Adrenal gland (tissue), 12 donors: ENCODE measurements around the gene P2RY2. TPM values are rescaled to one million over a fixed set of nuclear protein-coding genes. Genes with fewer than 3 reads are reported as not detected.
"Not testable (repeated sequence)": the region's sequence is repeated elsewhere in the genome, so short reads cannot be mapped to it uniquely, and the experiment has no call there.

Experiments used
- DNase-seq, 7 donors: peaks; one replicate each; pipeline ENCODE4 v3.0.0-alpha.2; 2019 to 2020
- H3K27ac ChIP-seq, 5 donors: fragments of 200-600 bp; sonication (generic) in 4 of 5; 1 replicate in 3 of 5; 2 replicates in 2 of 5; pipeline versions ENCODE4 v1.5.1 to v1.8.0; 2016 to 2020; ENCODE audit warnings: mild to moderate bottlenecking in 1 of 5
- H3K27me3 ChIP-seq: fragments of 200-600 bp; 2 replicates; pipeline ENCODE4 v1.8.0; 2021
- H3K36me3 ChIP-seq, 2 donors: fragments of 200-600 bp; replicated peaks in 1 of 2; 1 replicate in 1 of 2; 2 replicates in 1 of 2; pipeline versions ENCODE4 v1.5.1 to v1.8.0; 2018 to 2022
- H3K4me1 ChIP-seq, 2 donors: fragments of 200-600 bp; replicated peaks in 1 of 2; 1 replicate in 1 of 2; 2 replicates in 1 of 2; pipeline versions ENCODE4 v1.5.1 to v1.8.0; 2018 to 2021
- H3K4me3 ChIP-seq, 4 donors: fragments of 200-600 bp; sonication (generic) in 3 of 4; one replicate each; pipeline ENCODE4 v1.5.1; 2016 to 2018
- H3K9me3 ChIP-seq, 3 donors: fragments of 200-600 bp; sonication (generic) in 1 of 3; replicated peaks in 1 of 3; 1 replicate in 2 of 3; 2 replicates in 1 of 3; pipeline versions ENCODE4 v1.5.1 to v1.8.0; 2016 to 2021
- CTCF ChIP-seq, 6 experiments: fragments of 450-650 bp in 4 of 6; fragments of 200-600 bp in 2 of 6; sonication (generic) in 1 of 6; IDR thresholded peaks; 1 replicate in 5 of 6; 2 replicates in 1 of 6; pipeline versions ENCODE4 v1.5.1 to v1.8.0; 2016 to 2021; ENCODE audit warnings: antibody characterized with exemption in 6 of 6, mild to moderate bottlenecking in 2 of 6, moderate library complexity in 1 of 6
- POLR2A ChIP-seq, 2 donors: fragments of 450-650 bp; IDR thresholded peaks; one replicate each; pipeline ENCODE4 v1.6.1; 2017; ENCODE audit warnings: antibody characterized with exemption in 2 of 2, mild to moderate bottlenecking in 2 of 2, moderate library complexity in 1 of 2
- WGBS, 4 donors: extraction: QIAGEN DNeasy Blood & Tissue Kit in 2 of 4; methylation state at CpG; one replicate each; pipeline versions ENCODE4 v1.1.5 to v1.1.7; 2013 to 2017; 5-methylcytosine and 5-hydroxymethylcytosine counted together
- intact Hi-C, 2 donors: fragments of 100-400 bp; cut with DNase I; formaldehyde crosslinking; loops; one replicate each; pipeline versions ENCODE4 v1.14.1 to v1.15.0; 2022 to 2023
- polyA plus RNA-seq, 3 donors: library from polyadenylated mRNA; stranded (reverse); fragments of 200-250 nt in 2 of 3; fragments of 350-450 nt in 1 of 3; fragmentation: Illumina TruSeq in 1 of 3; extraction: RNeasy Lipid Tissue Mini Kit (QIAGEN cat#74804) in 1 of 3; gene quantifications; one replicate each; pipeline ENCODE4 v1.2.3, GENCODE V29; 2013 to 2014
- total RNA-seq, 9 donors: library from RNA; depleted of rRNA in 4 of 9; stranded (reverse); fragments of >200 nt in 4 of 9; fragments of 120-200 nt in 1 of 9; fragmentation: NEBNext Ultra II Directional in 1 of 9; extraction: Animal tissue kit (Norgen Biotek cat#: 25700) in 1 of 9; gene quantifications; one replicate each; pipeline versions ENCODE4 v1.1.0 to v1.2.4, GENCODE V29; 2013 to 2023
- donor health status: healthy with polysubstance abuse.
- donor health status: Bipolar disorder and iron deficiency.
- donor health status: DM: yes; HTN: yes; CAD: no.
- donor health status: DM: no; HTN: no; CAD: no.
- donor health status: DM: no; HTN: no; CAD: no.
- donor health status: DM: yes; HTN: yes; CAD: no.

P2RY2 gene
- total and polyA plus RNA-seq, 12 donors, result 1.3 to 51.6 (median 7.6) TPM

GRCh38 chr11:73194593-73194992 is 23.5 kb upstream of the P2RY2 start:
- WGBS, 4 donors, result 85 to 91% (median 88%) methylated on average over 8 of the region's 8 CpGs
- no peaks in the 10 kb centered on the region for H3K9me3 ChIP-seq
- H3K27ac ChIP-seq, result no peak overlapping the region
- intact Hi-C loops, result loop anchor here in 1 of 2 donors (5.0 kb wide), 1 partner anchor 38 kb away; no protein-coding TSS in a partner anchor
- peak in 2 of 7 donors; percentile 14 to 39 for DNase-seq
- no peak overlapping the region for H3K4me3 ChIP-seq
- H3K36me3 ChIP-seq, result no peaks in the 10 kb centered on the region
- H3K27me3 ChIP-seq, result no peaks in the 10 kb centered on the region
- no peak for TF ChIP-seq POLR2A (IDR thresholded peaks at IDR 0.05)
- TF ChIP-seq CTCF (IDR thresholded peaks at IDR 0.05), result no peak
- H3K4me1 ChIP-seq, result no peaks in the 10 kb centered on the region

GRCh38 chr11:73195191-73196007 is 22.7 kb upstream of the P2RY2 start:
- TF ChIP-seq POLR2A (IDR thresholded peaks at IDR 0.05) (no peak), CTCF (IDR thresholded peaks at IDR 0.05) (no peak)
- H3K4me1 ChIP-seq, result no peaks in the 10 kb centered on the region
- no peak overlapping the region for H3K27ac ChIP-seq
- DNase-seq, result peak in 5 of 7 donors; percentile 46 to 62 (median 56)
- H3K36me3 ChIP-seq, result no peaks in the 10 kb centered on the region
- no peaks in the 10 kb centered on the region for H3K27me3 ChIP-seq
- H3K4me3 ChIP-seq, result no peak overlapping the region
- H3K9me3 ChIP-seq, result no peaks in the 10 kb centered on the region
- intact Hi-C loops, result no loop called here
- 39 to 88% (median 74%) methylated on average over 1 to 3 of the region's 3 CpGs for WGBS, 4 donors

- Histone ChIP-seq H3K4me3 (no peak overlapping the region), H3K36me3 (no peaks in the 10 kb centered on the region), H3K4me1 (no peaks in the 10 kb centered on the region), H3K9me3 (no peaks in the 10 kb centered on the region), H3K27ac (no peak overlapping the region), H3K27me3 (no peaks in the 10 kb centered on the region)
- peak in 1 of 7 donors; percentile 5 for DNase-seq
- TF ChIP-seq CTCF (IDR thresholded peaks at IDR 0.05), result no peak
- TF ChIP-seq POLR2A (IDR thresholded peaks at IDR 0.05), result no peak
- intact Hi-C loops, result no loop called here
- 89 to 97% (median 94%) methylated on average over 6 of the region's 6 CpGs for WGBS, 4 donors
Measured at GRCh38 chr11:73196576-73196975, 21.5 kb upstream of the P2RY2 start.

GRCh38 chr11:73197348-73197747 is 20.7 kb upstream of the P2RY2 start:
- H3K4me1 ChIP-seq, result no peaks in the 10 kb centered on the region
- peak in 1 of 7 donors; percentile 1 for DNase-seq
- 89 to 96% (median 91%) methylated on average over 2 to 4 of the region's 4 CpGs for WGBS, 4 donors
- H3K4me3 ChIP-seq, result no peak overlapping the region
- H3K27ac ChIP-seq, result no peak overlapping the region
- H3K27me3 ChIP-seq, result no peaks in the 10 kb centered on the region
- intact Hi-C loops, result no loop called here
- no peaks in the 10 kb centered on the region for H3K9me3 ChIP-seq
- H3K36me3 ChIP-seq, result no peaks in the 10 kb centered on the region
- no peak for TF ChIP-seq CTCF (IDR thresholded peaks at IDR 0.05)
- TF ChIP-seq POLR2A (IDR thresholded peaks at IDR 0.05), result no peak

GRCh38 chr11:73197787-73198186 is 20.3 kb upstream of the P2RY2 start:
- H3K4me3 ChIP-seq, intact Hi-C loops, H3K9me3 ChIP-seq, H3K36me3 ChIP-seq, H3K27me3 ChIP-seq, H3K27ac ChIP-seq, H3K4me1 ChIP-seq: not testable (repeated sequence)
- peak in 1 of 7 donors; percentile 39 for DNase-seq
- 95 to 100% (median 98%) methylated on average over 1 to 7 of the region's 7 CpGs for WGBS, 4 donors
